Measurements from ENCODE around the gene ANKRD40.

DNA sequence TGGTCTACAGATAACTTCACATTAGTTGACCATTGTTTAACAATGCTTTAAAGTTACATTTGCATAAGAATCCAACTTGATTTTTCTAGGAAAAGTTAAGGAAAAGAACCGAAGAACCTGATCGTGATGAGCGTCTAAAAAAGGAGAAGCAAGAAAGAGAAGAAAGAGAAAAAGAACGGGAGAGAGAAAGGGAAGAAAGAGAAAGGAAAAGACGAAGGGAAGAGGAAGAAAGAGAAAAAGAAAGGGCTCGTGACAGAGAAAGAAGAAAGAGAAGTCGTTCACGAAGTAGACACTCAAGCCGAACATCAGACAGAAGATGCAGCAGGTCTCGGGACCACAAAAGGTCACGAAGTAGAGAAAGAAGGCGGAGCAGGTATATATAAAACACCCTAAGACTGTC, 37.9 kb upstream of the ANKRD40 start:
- TF ChIP-seq, protein P1, sequence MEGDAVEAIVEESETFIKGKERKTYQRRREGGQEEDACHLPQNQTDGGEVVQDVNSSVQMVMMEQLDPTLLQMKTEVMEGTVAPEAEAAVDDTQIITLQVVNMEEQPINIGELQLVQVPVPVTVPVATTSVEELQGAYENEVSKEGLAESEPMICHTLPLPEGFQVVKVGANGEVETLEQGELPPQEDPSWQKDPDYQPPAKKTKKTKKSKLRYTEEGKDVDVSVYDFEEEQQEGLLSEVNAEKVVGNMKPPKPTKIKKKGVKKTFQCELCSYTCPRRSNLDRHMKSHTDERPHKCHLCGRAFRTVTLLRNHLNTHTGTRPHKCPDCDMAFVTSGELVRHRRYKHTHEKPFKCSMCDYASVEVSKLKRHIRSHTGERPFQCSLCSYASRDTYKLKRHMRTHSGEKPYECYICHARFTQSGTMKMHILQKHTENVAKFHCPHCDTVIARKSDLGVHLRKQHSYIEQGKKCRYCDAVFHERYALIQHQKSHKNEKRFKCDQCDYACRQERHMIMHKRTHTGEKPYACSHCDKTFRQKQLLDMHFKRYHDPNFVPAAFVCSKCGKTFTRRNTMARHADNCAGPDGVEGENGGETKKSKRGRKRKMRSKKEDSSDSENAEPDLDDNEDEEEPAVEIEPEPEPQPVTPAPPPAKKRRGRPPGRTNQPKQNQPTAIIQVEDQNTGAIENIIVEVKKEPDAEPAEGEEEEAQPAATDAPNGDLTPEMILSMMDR (conservative IDR thresholded peaks at IDR 0.05), result no peak
- no peak for TF ChIP-seq EZH2 (IDR thresholded peaks at IDR 0.05; ENCODE audit: low read depth)

Data from PC-9 (cell line).